Dermis microvascular lymphatic vessel endothelial cell (primary cell): ENCODE data around the gene BICRA. TPM values are rescaled to one million over a fixed set of nuclear protein-coding genes. Genes with fewer than 3 reads are reported as not detected.
"Not testable (repeated sequence)": the region's sequence is repeated elsewhere in the genome, so short reads cannot be mapped to it uniquely, and the experiment has no call there.

Experiments used
- DNase-seq, 2 donors: peaks; one replicate each; pipeline versions ENCODE4 v3.0.0 to v3.0.0-alpha.2; 2010; ENCODE audit warnings: low read depth in 2 of 2
- total RNA-seq: library from RNA; depleted of rRNA; stranded (reverse); fragments of >200 nt; gene quantifications from 2 replicates; pipeline ENCODE4 v1.2.1, GENCODE V29; 2014

BICRA gene
- total RNA-seq, 1 donor from 2014 or later: 2.8 TPM

DNA sequence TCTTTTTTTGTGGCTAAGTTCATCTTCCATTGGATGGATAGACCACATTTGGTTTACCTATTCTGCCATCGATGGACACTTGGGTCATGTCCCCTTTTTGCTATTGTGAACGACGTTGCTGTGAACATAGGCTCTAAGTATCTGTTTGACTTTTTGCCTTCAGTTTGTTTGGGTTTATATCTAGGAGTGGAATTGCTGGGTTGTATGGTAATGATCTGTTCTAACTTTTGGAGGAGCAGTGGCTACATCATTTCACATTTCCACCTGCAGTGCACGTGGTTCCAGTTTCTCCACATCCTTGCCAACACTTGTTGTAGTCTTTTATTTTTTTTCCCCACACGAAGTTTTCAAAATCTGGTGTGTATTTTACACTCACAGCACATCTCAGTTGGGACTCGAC lies 21.7 kb downstream of the BICRA start:
- no peak for DNase-seq

DNA sequence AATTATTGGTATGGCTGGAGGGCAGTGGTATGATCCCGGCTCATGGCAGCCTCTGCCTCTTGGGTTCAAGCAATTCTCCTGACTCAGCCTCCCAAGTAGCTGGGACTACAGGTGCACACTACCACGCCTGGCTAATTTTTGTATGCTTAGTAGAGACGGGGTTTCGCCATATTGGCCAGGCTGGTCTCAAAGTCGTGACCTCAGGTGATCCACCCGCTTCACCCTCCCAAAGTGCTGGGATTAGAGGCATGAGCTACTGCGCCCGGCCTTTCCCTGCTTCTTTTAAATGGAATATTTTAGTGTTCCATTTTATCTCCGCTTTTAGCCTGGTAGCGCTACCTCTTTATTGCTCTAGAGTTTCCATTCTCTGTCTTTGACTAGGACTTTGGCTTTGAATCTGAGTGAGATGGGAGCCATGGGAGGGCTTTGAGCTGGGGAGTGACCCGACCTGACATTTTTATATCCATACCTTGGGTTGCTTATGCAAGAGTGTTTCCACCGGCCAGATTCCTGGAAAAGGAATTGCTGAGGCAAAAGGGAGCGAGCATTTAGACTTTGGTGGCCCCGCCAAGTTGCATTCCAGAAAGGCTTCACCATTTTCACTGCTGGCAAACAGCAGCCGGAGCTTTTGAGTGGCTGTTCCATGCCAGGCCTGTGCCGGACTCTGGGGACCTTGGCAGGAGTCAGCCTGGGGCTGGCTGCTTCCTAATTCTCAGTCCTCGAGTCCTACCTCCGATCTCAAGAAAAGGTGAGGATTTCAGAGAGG lies 22.9 kb downstream of the BICRA start:
- DNase-seq: no peak

DNA sequence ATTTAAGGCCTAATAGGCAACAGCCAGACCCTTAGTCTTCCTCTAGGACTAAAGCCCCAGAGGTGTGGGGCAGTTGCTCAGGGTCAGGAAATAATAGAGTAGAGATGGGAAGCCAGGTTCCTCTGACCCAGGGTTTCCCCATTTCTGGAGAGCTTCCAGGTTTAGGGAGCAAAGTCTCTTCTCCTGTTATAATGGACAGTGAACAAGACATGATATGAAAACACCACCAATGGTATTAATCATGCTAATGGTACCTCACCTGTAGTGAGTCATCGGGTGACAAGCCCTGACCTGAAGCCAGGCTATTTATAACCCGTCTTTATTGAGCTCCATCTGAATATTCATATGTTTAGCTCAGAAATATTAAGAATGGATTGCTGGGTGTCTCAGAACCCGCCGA lies 24.6 kb downstream of the BICRA start:
- DNase-seq: no peak

DNA sequence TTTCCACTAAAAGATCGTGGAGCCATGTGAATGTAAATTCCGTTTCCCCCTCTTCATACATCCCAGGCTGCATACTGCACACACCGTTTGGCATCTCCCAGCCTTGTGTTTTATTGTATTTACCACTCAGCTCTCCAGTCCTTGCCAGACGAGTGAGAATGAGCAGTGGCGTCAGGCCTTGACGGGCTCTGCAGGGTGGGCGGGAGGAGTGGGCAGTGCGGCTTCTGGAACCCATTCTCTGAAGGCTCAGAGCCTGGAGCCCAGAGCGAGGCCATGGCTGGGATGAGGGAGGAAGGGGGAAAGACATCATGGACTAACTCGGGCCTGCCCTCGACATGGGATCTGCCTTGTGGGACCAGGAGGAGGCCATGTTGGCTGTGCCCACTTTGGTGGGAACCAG lies 25.1 kb downstream of the BICRA start:
- no peak for DNase-seq

DNA sequence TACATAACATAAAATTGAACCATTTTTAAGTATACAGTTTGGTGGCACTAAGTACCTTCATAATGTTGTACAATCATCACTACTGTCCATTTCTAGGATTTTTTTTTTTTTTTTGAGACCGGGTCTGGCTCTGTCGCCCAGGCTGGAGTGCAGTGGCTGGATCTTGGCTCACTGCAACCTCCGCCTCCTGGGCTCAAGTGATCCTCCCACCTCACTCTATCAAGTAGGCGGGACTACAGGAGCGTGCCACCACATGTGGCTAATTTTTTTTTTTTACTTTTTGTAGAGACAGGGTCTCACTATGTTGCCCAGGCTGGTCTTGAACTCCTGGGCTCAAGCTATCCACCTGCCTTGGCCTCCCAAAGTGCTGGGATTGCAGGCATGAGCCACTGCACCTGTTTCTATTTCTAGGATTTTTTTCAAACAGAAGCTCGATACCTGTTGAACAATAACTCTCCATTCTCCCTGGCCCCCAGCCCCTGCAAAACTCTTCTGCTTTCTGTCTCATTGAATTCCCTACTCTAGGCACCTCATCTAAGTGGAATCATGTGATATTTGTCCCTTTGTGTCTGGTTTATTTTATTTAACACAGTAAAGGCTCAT lies 26.3 kb downstream of the BICRA start:
- not testable (repeated sequence) for DNase-seq

DNA sequence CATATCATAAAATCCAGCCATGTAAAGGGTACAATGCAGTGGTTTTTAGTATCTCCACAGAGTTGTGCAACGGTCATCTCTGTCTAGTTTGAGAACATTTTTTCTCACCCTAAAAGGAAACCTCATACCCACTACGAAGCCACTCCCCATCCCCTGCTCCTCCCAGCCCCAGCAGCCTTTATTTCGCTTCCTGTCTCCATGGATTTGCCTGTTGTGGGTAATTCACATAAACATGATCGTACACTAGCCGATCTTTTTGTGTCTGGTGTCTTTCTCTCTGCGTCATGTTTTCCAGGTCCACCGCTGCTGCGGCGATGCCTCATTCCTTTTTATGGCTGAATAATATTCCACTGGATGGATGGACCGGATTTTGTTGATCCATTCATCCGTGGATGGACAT lies 28.6 kb downstream of the BICRA start:
- DNase-seq: no peak

DNA sequence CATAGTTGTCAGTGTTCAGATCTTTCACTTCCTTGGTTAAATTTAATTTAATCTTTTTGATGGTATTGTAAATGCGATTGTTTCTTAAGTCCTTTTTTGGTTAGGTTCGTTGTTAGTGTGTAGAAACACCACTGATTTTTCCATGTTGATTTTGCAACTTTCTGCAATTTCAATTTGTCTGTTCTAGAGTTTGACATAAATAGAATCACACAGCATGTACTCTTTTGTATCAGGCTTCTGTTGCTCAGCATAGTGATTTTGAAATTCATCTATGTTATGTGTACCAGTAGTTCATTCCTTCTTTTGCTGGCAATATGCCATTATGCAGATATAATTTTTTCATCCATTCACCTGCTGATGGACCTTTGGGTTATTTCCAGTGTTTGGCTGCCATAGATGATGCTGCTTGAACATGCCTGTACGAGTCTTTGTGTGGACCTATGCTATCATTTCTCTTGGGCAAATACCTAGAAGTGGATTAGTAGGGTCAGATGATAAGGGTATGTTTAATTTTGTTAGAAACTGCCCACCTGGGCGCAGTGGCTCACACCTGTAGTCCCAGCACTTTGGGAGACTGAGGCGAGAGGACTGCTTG lies 33.1 kb downstream of the BICRA start:
- no peak for DNase-seq

GRCh38 chr19:47643281-47643680 lies 34.3 kb downstream of the BICRA start:
- DNase-seq: no peak

- no peak for DNase-seq
Measured at GRCh38 chr19:47644199-47644598, 35.3 kb downstream of the BICRA start.

DNA sequence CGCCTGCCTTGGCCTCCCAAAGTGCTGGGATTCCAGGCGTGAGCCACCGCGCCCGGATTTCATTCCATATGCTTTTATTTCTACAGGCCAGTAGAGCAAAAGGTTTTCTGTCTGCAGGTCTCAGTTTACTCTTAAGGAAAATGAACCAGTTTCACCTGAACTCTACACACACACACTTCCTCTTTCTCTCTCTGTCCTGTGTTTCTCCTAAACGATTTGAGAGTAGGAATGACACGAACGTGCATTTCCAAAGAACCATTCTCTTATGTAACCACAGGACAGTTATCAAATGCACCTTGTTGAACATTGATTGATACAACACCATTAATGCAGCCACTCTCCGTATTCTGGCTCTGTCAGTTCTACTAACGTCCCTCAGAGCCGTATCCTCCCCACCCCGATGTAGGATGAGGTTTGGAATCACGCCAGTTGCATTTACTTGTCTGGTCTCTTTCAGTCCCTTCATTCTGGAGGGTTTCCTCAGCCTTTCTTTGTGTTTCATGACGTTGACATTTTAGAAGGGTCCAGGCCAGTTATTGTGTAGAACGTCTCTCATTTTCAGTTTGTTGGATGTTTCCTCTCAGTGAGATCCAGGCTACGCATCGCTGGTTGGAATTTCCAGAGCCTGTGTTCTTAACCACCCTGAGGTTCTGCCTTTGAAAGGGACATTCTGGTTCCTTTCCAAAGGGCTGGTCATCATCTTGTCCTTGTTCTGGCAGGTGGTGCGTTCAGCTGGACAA lies 36.0 kb downstream of the BICRA start:
- no peak for DNase-seq

GRCh38 chr19:47646924-47647323 lies 38.0 kb downstream of the BICRA start:
- no peak for DNase-seq

GRCh38 chr19:47649588-47649987 lies 40.7 kb downstream of the BICRA start:
- DNase-seq: no peak

- no peak for DNase-seq
Measured at GRCh38 chr19:47650700-47651099, 41.8 kb downstream of the BICRA start.

- DNase-seq: no peak
Measured at GRCh38 chr19:47651132-47651531, 42.2 kb downstream of the BICRA start.

GRCh38 chr19:47651691-47652090 lies 42.8 kb downstream of the BICRA start:
- no peak for DNase-seq

DNA sequence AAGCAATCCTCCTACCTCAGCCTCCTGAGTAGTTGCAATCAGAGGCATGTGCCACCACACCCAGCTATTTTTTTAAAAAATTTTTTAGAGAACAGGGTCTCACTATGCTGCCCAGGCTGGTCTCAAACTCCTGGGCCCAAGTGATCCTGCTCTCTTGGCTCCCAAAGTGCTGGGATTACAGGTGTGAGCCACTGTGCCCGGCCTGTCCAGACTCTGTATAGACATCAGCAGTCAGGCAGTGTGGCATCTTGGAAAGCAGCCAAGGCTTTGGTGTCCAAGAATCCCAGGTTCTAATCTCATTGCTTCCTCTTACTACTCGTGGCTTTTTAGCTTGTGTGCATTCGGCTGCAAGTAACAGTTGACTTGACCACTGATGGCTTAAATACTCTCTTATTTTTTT lies 43.4 kb downstream of the BICRA start:
- DNase-seq: no peak

GRCh38 chr19:47653856-47654255 lies 44.9 kb downstream of the BICRA start:
- no peak for DNase-seq

GRCh38 chr19:47657719-47658118 lies 48.8 kb downstream of the BICRA start:
- DNase-seq: no peak

DNA sequence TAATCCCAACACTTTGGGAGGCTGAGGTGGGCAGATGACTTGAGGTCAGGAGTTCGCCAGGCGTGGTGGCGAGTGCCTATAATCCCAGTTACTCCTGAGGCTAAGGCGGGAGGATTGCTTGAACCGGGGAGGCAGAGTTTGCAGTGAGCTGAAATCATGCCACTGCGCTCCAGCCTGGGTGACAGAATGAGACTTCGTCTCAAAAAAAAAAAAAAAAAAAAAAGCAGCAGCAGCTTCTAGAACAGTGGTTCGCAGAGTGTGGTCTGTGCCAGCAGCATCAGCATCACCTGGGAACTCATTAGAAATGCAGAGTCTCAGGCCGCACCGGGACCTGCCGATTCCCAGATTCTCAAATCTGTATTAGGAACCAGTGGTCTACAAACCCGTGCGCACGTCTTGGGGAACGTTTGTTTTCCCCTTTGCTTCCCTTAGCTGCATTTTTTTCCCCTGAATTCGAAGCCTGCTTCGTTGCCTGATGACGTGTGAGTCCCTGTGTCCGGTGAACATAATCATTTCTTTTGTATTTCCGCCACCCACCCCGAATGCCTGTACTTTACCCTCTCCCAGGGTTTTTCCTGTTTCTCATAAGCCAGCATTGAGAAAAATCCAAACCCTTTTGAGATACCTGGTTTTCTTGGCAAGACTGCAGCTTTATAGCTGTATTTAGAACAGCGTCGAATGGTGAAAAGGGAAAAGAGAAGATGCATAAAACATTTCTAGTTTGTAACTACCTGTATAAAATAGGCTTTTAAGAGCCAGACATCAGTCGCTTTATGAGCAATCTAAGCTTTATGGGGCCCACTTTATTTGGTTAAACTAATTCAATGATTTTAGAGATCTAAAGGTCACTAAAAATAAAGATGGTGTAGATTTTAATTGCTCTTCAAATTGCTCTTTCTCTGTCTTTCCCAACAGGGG lies 49.8 kb downstream of the BICRA start:
- peak in 1 of 2 donors; percentile 56 for DNase-seq

- no peak for DNase-seq
Measured at GRCh38 chr19:47660435-47660832, 51.5 kb downstream of the BICRA start.

DNA sequence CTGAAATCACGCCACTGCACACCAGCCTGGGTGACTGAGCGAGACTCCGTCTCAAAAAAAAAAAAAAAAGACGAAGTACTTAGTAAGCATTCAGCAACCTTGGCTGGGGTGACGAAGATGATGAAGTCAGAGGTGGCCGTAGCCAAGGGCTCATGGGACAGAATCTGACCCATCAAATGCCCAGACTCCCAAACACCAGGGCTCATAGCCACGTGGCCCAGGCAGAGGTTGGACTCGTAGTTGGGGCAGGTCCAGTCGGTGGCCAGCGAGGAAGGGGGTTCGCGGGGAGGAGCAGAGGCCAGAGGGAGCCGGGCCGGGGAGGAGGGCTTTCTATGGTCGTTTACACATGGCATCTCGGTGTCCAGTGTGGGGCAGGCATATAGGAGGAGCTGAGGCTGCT lies 52.2 kb downstream of the BICRA start:
- DNase-seq: no peak
